PFSK-1 (cell line): ENCODE data around the gene YES1.

Experiments
- FOXP2 ChIP-seq: optimal IDR thresholded peaks from 2 replicates; pipeline ENCODE3; 2011; ENCODE audit warnings: borderline replicate concordance, control low read depth, inconsistent platforms; ENCODE audit not compliant: insufficient read depth; ENCODE audit errors: extremely low read length, extremely low read depth
- POLR2AphosphoS5 ChIP-seq: IDR thresholded peaks from 2 replicates; pipeline ENCODE4 v1.6.1; 2012; ENCODE audit warnings: low read depth, mild to moderate bottlenecking, control low read depth, low read length, moderate library complexity
- REST ChIP-seq, 2 experiments: IDR thresholded peaks; 2 replicates each; pipeline versions ENCODE4 v1.6.1 to v1.8.0; 2011 to 2012; ENCODE audit warnings: low read depth in 2 of 2, low read length in 2 of 2, control low read depth in 1 of 2, inconsistent platforms in 1 of 2, mild to moderate bottlenecking in 1 of 2, moderate library complexity in 1 of 2; ENCODE audit not compliant: insufficient read depth in 1 of 2
- SIN3A ChIP-seq: IDR thresholded peaks from 2 replicates; pipeline ENCODE4 v1.6.1; 2012; ENCODE audit warnings: mild to moderate bottlenecking, low read length, moderate library complexity, borderline replicate concordance; ENCODE audit not compliant: insufficient read depth
- TAF1 ChIP-seq: IDR thresholded peaks from 2 replicates; pipeline ENCODE4 v1.6.1; 2012; ENCODE audit warnings: low read length, control low read depth, borderline replicate concordance; ENCODE audit not compliant: insufficient read depth

YES1 gene

GRCh38 chr18:744832-745597 is 67.0 kb downstream of the YES1 start:
- TF ChIP-seq SIN3A (no peak), FOXP2 (no peak), TAF1 (no peak), POLR2AphosphoS5 (no peak), REST (IDR thresholded peaks at IDR 0.05; ENCODE audit: insufficient read depth in 1 of 2, low read depth in 2 of 2, low read length in 2 of 2) (no peak)

- TF ChIP-seq FOXP2 (no peak), REST (IDR thresholded peaks at IDR 0.05; ENCODE audit: insufficient read depth in 1 of 2, low read depth in 2 of 2, low read length in 2 of 2) (no peak), POLR2AphosphoS5 (no peak), SIN3A (no peak), TAF1 (no peak)
These were observed 70.0 kb downstream of the YES1 start for GRCh38 chr18:741931-742512.

GRCh38 chr18:732371-732770 is 79.7 kb downstream of the YES1 start:
- TF ChIP-seq TAF1 (no peak), REST (IDR thresholded peaks at IDR 0.05; ENCODE audit: insufficient read depth in 1 of 2, low read depth in 2 of 2, low read length in 2 of 2) (no peak), POLR2AphosphoS5 (no peak), FOXP2 (no peak), SIN3A (no peak)

- TF ChIP-seq FOXP2, result no peak
- TF ChIP-seq POLR2AphosphoS5, result no peak
- TF ChIP-seq SIN3A, result no peak
- TF ChIP-seq REST (IDR thresholded peaks at IDR 0.05; ENCODE audit: insufficient read depth in 1 of 2, low read depth in 2 of 2, low read length in 2 of 2), result no peak
- TF ChIP-seq TAF1, result no peak
These were observed 80.9 kb downstream of the YES1 start for GRCh38 chr18:731185-731584.
